ENCODE measurements around the gene SMAGP.

- TF ChIP-seq POLR2A (IDR thresholded peaks at IDR 0.05; ENCODE audit: low read depth, low read length) (peak; percentile 26), TAF1 (IDR thresholded peaks at IDR 0.05; ENCODE audit: borderline replicate concordance, low read depth, low read length) (no peak)
Measured at GRCh38 chr12:51246254-51246853, 23.9 kb downstream of the SMAGP start.

Measured in GM12892 (cell line).